Stimulated activated CD8-positive, alpha-beta memory T cell treated with anti-CD3 and anti-CD28 coated beads, Interleukin-4, amount 100 ng/mL, for 24 hours (primary cell): ENCODE data around the gene ZACN.
A peak's percentile ranks its signal among the peaks of the same experiment; 100 is the strongest.

Experiments
- DNase-seq: peaks from one replicate; pipeline ENCODE4 v3.0.0-alpha.2; 2020; ENCODE audit warnings: low read depth

The ZACN gene

DNA sequence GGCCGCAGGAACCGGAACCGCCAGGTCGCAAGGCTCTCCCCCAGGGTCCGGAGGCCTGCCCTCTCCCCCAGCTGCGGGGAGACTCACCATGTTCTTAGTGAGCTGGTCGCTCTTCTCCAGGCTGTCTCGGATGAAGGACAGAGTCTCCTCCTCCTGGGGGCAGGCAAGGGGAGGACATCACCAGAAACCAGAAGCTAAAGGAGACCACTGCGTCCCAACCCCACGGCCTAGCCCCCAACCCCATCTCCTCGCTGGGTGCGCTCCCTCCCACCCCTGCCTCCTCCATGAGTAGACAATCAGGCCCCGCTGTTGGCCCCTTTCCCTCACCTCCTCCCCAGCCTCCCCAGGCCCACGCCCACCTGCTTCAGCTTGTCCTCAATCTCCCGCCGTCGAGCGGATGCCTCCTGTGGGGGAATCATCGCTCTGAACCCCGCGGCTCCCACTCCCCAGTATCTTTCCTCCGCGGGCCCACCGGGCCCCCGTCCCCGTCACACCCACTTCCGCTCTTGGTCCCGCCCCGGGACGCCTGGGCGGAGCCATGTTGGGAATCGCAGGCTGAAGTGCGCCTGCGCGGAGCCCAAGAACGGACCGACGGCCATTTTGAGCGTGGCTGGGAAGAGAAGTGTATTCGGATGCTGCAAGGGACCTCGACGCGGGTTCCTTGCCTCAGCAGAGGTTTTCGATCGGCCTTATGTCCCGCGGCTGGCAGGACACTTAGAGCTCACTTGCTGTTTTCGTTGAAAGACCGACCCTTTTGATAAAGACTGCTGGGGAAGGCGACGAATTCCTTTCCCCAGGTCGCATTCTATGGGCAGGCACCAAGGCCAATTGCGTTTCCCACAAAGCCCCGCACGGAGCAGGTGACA is 24.5 kb downstream of the ZACN start, which contains the start of gene EXOC7:
EXOC7 (minus strand) TSS at position 514 of the 866 bp plus-strand sequence; CDS start at position 419, 95 bp downstream.
- DNase-seq: peak; percentile 85

DNA sequence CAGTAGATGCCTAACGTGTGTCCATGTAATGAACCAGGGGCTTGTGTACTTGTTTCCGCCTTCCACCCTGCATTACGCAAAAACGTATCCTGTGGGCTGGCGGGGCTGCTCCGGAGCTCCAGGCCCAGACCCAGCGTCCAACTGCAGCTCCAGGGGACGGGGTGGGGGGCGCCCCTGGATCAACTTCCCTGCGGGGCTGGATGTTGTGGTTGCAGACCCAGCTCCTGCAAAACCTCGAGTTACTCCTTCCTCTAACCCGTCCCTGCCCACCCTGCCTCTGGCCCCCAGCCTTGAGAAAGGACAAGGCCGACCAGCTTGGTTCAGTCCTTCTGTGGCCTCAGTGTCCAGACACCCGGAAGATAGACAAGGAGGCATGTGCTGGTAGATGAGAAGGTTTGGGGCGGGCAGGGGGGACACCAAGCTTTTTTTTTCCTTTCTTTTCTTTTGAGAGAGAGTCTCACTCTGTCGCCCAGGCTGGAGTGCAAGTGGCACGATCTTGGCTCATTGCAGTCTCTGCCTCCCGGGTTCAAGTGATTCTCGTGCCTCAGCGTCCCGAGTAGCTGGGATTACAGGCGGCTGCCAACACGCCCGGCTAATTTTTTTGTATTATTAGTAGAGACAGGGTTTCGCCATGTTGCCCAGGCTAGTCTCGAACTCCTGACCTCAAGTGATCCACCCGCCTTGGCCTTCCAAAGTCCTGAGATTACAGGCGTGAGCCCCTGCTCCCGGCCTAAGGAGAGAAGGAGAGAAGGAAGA is 25.3 kb downstream of the ZACN start:
- no peak for DNase-seq

DNA sequence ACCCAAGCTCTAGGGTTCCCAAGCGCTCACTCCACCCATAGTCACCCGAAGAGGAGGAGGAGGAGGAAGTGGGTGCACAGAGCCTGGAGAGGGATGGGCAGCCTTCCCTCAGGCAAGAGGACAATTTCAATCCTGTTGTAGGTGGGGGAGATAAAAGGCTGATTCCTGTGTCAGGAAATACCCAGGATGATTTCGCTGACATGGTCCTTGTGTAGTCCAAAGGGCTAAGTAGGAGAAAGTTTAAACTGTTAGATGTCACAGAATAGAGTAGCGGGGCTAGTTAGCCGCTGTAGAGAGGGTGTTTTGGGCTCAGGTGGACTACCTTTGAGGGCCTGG is 25.9 kb downstream of the ZACN start:
- DNase-seq: no peak

DNA sequence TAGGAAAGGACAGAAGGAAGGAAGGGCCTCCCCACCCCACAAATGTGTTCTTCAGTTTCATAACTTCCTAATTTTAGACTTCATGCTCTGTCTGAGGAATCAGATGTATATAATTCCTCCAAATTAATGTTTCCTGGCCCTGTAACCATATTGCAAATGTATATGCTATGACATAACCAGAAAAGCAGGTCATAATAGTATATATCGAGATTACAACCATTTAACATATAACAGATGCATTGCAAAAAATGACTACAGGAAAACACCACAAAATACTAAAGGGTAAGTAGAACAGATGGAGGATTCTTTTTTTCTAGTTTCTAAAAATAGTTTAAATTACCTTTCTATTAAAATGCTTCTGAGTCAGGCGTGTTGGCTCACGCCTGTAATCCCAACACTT is 27.7 kb downstream of the ZACN start:
- DNase-seq: no peak

DNA sequence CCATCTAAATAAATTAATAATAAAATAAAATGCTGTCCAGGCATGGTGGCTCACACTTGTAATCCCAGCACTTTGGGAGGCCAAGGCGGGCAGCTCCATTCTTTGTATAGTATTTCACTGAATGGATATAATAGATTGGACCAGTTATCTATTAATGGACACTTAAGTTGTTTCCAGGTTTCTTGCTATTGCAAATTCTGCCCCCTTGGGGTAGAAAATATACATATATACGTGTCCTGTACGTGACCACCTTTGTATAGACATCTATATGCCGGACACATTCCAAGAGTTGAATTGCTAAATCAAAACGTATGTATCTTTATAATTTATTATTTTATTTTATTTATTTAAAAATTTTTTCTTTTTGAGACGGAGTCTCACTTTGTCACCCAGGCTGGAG is 28.5 kb downstream of the ZACN start:
- no peak for DNase-seq

DNA sequence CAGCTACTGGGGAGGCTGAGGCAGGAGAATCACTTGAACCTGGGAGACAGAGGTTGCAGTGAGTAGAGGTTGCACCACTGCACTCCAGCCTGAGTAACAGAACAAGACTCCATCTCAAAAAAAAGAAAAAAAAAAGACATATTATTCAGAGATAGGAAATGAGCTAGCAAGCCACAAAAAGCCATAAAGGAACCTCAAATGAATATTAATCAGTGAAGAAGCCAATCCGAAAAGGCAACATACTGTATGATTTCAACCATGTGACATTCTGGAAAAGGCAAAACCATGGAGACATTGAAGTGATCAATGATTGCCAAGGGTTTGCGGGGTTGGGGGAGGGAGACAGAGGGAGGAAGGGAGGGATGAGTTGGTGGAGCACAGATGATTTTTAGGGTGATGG is 33.0 kb downstream of the ZACN start:
- no peak for DNase-seq

DNA sequence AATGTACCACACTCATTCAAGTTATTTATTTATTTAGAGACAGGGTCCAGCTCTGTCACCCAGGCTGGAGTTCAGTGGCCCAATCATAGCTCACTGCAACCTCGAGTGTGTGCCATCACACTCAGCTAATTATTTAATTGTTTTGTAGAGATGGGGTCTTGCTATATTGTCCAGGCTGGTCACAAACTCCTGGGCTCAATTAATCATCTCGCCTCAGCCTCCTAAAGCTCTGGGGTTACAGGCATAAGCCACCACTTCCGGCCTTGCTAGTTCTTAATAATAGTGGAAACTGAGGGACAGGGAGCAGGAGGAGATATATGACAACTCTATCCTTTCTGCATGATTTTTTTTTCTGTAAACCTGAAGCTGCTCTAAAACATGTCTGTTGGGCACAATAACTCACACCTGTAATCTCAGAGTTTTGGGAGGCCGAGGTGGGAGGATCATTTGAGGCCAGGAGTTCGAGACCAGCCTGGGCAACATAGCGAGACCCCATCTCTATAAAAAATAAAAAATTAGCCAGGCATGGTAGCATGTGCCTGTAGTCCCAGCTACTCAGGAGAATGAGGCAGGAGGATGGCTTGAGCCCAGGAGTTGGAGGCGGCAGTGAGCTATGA is 36.3 kb downstream of the ZACN start:
- no peak for DNase-seq

DNA sequence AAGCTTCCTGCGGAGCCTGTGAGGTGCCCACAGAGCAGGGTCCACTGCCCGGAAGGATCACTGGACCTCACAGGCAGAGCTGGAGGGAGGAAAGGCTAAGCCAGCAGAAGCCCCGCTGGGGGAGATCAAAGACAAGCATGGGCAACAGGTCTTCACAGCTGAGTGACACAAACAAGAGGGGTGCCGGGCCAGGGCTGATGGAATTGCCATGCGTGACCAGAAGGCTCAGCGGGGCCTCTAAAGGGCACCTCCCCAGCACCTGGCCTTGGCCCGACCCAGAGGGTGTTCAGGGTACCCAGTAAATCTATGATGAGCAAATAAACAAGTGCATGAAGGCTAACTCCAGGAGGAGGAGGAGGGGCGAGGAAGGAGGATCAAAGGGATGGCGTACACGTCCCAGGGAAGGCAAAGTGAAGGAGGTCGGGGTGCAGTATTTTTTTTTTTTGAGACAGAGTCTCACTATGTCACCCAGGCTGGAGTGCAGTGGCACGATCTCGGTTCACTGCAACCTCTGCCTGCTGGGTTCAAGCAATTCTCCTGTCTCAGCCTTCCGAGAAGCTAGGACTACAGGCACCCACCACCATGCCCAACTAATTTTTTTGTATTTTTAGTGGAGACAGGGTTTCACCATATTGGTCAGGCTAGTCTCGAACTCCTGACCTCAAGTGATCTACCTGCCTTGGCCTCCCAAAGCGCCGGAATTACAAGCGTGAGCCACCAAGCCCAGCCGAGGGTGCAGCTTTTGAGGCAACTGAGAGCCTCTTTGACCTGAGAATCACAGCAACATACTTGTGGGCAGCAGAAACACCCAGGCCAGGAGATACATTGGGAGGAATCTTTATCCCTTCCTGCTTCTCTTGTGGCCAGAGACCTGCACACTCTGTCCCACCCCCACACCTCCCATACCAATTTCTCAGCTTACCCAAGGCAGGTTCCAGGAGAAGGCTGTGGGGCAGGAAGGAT is 40.7 kb downstream of the ZACN start:
- DNase-seq: no peak

DNA sequence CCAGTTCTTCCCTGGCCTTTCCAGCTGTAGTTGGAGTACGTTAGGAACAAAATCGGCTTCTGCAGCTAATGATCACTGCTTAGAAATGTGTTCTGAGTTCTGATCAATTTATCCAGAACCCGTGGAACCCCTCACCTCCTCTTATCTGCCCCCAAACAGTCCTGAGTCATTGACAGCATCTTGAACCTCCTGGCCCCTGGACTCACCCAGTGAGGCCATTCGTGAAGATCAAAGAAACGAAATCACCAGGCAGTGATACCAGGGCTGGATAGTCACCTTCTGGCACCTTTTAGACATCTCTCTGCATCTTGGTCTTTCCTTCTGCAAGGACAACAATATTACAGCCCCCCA is 41.7 kb downstream of the ZACN start:
- no peak for DNase-seq

DNA sequence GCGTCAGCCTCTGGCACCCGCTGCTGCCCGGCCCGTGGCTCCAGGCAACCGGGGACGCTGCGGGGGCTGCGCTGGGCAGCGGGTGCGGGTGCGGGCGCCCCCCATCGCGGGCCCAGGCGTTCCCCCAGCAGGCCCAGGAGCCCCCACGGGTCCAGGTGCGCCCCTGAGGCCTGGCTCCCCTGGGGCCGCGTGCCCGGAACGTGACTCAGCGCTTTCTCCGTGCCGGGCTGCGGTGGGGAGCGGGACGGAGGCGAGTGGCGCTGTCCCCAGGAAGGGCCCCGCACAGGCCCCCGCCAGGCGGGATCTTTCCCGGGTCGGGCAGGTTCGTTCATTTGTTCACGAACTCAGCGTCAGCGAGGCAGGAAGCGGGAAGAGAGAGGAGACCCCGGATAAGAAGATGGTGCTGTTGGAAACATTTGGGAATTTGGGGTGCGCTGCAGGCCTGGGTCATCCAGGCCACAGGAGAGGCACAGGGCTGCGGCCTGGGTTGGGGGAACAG is 43.0 kb downstream of the ZACN start:
- no peak for DNase-seq

DNA sequence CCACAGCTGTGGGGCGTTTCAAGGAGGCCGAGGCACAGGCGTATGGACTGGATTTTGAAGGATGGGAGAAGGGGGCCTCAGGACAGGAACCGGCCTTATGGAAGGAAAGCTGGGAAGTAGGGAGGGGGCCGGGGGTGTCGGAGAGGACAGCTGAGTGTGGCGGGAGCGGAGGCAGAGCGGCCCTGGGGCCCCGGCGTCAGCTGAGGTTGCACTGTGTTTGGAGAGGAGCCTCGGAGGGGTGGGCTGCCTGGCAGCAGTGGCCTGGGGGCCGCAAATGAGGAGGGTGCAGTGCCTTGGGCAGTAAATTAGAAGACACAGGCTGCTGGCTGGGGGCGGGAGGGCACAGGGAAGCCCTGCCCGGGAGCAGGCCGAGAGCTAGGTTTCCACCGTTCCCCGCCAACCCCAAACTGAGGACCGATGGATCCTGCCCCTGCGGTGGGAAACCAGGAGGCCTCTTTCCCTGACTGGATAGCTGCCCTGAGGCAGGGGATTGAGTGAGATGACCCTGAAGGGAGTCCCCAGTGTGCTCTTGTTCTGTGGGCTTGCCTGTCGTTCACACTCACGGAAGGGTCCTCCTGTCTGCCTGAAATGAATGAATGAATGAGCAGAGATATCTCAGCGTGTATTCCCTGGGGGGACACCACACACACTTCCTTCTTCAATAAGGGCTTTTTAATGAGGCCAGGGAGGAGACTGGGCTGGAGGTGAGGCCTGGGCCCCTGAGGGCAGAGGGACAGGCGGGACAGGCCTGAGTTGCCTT is 43.6 kb downstream of the ZACN start:
- no peak for DNase-seq

DNA sequence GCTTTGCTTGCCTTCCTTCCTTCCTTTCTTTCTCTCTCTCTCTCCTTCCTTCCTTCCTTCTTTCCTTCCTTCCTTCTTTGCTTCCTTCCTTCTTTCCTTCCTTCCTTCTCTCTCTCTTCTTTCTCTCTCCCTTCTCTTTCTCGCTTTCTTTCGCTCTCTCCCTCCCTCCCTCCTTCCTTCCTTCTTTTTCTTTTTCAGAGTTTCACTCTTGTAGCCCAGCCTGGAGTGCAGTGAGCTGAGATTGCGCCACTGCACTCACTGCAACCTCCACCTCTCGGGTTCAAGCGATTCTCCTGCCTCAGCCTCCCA is 44.2 kb downstream of the ZACN start:
- no peak for DNase-seq

DNA sequence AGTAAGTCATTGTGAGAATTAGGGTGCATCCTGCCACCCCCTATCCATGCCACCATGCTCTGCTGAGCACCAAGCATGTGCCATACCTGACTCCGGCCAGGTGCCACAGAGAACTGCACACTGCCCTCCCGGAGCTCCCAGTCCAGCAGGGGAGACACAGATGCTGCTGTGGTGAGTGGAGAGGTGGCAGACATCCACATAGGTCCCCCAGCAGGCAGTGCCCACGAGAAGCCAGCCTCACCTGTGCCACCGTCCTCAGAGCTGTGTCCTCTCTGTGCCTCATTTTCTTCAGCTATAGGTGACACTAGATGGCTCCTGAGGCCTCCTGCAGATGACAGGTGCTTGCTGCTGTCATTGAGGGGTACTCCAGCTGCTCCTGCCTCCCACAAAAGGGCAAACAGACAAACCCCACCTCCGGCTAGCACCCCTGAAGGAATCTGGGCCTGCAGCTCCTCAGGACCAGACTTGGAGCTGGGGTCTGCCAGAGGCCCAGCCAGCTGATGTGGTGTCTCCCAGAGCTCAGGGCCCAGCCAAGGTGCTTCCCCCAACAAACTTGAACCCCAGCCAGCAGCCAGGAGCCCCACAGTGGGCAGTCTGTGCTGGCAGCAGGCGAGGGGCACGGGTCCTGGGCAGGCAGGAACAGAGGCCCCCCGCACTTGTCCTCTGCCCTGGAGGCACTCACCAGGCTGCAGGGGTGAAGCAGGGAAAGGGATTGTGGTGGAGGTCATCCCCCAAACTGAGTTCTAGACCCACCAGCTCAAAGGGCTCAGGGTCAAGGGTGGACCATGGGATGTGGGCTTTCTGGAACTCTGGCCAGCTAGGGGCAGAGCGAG is 45.0 kb downstream of the ZACN start:
- no peak for DNase-seq

DNA sequence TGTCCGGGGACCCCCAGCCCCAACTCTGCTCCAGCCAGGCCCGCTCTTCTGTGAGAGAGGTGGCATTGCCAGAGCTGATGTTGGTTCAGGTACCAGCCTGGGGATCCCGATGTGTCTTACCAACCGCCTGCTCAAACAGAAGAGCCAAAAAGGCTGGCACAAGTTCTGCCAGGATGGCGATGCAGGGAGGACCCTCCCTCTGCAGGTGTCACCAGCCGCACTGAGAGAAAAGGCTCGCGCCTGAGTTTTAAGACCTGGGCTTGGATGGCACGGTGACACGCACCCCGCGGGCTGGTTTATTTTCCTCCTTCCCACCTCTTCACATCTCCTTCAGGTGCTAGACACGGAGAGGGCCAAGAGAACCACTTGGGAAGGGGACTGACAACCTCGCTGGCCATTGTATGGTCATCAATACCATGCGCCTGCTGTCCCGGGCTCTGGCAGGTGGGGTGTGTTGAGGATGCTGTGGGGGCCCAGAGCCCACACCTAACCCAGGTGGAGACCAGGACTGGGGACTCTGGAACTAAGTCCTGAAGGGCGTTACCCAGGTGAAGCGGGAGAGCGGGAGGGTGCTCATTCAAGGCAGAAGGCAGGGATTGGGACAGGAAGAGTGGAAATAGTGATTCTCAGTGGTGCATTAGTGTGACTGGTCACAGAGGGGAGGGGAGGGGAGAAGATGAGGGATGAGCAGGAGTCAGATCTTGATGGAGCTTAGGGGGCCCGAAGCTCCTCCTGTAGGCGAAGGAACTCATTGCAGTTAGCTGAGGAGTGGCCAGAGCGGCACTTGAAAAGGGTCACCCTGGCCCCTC is 45.8 kb downstream of the ZACN start:
- DNase-seq: no peak

DNA sequence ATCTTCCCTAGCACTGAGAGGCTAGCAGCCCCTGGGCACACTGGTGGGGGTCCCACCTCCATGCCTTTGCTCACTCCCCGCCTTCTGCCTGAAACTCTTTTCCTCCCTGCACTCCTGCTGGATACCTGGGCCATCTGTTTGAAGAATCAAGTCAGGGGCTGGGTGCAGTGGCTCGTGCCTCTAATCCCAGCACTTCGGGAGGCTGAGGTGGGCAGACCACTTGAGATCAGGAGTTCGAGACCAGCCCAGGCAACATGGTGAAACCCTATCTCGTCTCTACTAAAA is 46.4 kb downstream of the ZACN start:
- no peak for DNase-seq

DNA sequence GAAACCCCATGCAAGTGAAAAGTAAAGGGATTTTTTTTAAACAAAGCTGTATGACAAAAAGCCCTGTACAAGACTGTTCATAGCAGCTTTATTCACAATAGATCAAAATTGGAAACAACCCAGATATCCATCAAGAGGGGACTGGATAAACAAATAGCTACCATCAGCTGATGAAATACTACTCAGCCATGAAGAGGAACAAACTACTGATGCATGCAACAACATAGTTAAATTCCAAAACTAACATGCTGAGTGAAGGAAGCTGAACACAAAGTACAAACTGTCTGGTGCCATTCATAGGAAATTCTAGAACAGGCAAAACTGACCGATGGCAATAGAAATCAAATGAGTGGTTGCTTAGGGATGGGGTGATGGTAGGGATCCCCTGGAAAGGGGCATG is 46.9 kb downstream of the ZACN start:
- no peak for DNase-seq

DNA sequence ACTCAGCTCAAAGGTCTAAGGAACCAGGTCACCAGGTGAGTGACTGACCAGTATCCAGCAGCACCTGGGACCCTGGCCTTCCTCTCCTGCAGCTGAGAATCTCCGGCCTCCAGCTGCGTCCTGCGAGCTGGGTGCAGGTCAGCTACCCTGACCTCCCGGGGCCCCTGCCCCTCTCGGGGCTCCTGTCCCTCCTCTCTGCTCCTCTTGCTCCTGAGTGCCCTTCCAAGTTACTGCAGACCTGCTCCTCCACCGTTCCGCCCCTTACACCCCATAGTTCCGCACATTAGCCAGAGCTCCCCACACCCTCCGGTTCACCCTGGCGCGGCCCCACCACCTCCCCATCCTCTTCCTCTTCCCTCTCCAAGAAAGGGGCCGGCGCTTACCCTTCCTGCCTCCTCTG is 51.5 kb downstream of the ZACN start:
- DNase-seq: no peak

DNA sequence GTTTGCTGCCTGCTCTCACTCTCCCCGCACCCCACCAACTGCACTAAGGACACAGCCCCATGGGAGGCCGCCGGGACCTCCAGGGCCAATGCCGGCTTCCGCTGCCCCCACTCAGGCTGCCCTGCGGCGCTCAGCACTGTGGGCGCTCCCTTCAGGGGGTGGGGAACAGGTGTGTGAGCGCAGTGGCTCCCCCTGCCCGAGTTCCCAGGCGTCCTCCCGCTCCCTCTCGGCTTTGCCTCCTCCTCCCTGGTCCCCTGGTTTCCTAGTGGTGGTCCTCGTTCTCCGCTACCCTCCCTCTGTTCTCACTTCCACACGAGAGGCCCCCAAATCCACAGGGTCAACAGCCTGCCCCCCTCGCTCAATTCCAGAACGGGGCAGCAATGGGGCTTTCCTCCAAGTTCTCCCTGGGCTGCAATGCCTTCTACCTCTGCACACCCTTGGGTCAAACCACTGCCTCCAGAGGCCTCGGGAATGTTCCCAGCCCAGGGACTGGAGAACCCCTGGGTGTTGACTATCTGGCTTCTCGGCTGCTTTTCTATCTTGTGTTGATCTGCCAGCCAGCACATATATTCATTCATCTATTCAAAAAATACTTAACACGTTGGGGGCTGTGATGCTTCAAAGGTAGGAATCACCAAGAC is 52.2 kb downstream of the ZACN start:
- no peak for DNase-seq
